Activated CD4-positive, alpha-beta memory T cell treated with anti-CD3 and anti-CD28 coated beads for 36 hours (primary cell): ENCODE data around the gene TTC13. TPM values are rescaled to one million over a fixed set of nuclear protein-coding genes. Genes with fewer than 3 reads are reported as not detected.

ENCODE experiments used
- CTCF ChIA-PET: fragments of 350-600 bp; sonication (Branson Sonifier 250); formaldehyde crosslinking; loops from one replicate; lab custom pipeline; 2021; ENCODE audit warnings: antibody characterized with exemption, inconsistent platforms; lab: Charles Lee
- POLR2A ChIA-PET: fragments of 350-600 bp; sonication (Branson Sonifier 250); formaldehyde crosslinking; loops from one replicate; lab custom pipeline; 2021; ENCODE audit warnings: antibody characterized with exemption; lab: Charles Lee
- DNase-seq: peaks from one replicate; pipeline ENCODE4 v3.0.0-alpha.2; 2020
- H3K27ac Mint-ChIP-seq: one replicate; pipeline ENCODE4 v1.8.0; 2021; ENCODE audit warnings: mixed read lengths
- H3K27me3 Mint-ChIP-seq: one replicate; pipeline ENCODE4 v1.8.0; 2021; ENCODE audit warnings: mixed read lengths
- H3K36me3 Mint-ChIP-seq: one replicate; pipeline ENCODE4 v1.8.0; 2021; ENCODE audit warnings: mixed read lengths
- H3K4me1 Mint-ChIP-seq: one replicate; pipeline ENCODE4 v1.8.0; 2021; ENCODE audit warnings: low read depth, mixed read lengths
- H3K4me3 Mint-ChIP-seq: one replicate; pipeline ENCODE4 v1.8.0; 2021; ENCODE audit warnings: mild to moderate bottlenecking, mixed read lengths
- H3K9me3 Mint-ChIP-seq: one replicate; pipeline ENCODE4 v1.8.0; 2021; ENCODE audit warnings: mixed read lengths
- intact Hi-C: fragments of 100-400 bp; cut with micrococcal nuclease; formaldehyde crosslinking; loops from one replicate; pipeline ENCODE4 v1.15.1; 2023
- total RNA-seq, 2 experiments: library from RNA; stranded (reverse); gene quantifications; one replicate each; pipeline ENCODE4 v1.2.3, GENCODE V29; 2021

The TTC13 gene
- total RNA-seq, 2 experiments from 2014 or later = 17.3 to 18.3 TPM

GRCh38 chr1:230971771-230972170 is 6.9 kb downstream of the TTC13 start:
- peaks cover 52% of the 10 kb centered on the region for H3K4me1 Mint-ChIP-seq
- intact Hi-C loops = loop anchor here (2.0 to 10.0 kb wide), 2 partner anchors 15 to 653 kb away; partner anchors contain the start of gene DISC1
- H3K27me3 Mint-ChIP-seq = no peaks in the 10 kb centered on the region
- CTCF ChIA-PET = interaction anchor here (2.2 kb wide), 1 partner anchor 55 kb away, joined by 6 read pairs; no protein-coding TSS in a partner anchor
- H3K27ac Mint-ChIP-seq = no peak overlapping the region
- DNase-seq = no peak
- no peak overlapping the region for H3K4me3 Mint-ChIP-seq
- POLR2A ChIA-PET = no interaction called here
- peaks cover 13% of the 10 kb centered on the region for H3K36me3 Mint-ChIP-seq
- no peaks in the 10 kb centered on the region for H3K9me3 Mint-ChIP-seq

DNA sequence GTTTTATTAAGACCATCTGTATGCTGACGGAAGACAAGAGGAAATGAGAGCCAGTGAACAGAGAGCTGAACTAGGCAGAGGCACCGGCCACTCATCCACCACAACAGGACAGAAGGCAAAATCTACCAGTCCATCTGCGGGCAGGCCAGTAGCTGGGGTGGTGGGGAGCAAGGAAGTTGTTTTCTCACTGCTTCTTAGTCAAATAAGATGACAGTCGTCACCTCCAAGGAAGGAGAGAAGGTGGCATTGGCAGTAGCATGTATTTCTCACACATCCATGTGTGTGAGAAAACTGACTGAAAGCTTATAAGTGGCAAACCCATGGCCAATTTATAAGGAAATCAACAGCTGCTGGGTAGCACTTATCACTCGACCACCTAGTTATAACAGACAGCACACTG is 8.2 kb downstream of the TTC13 start:
- DNase-seq = no peak
- POLR2A ChIA-PET = no interaction called here
- peaks cover 4% of the 10 kb centered on the region for H3K36me3 Mint-ChIP-seq
- no peaks in the 10 kb centered on the region for H3K9me3 Mint-ChIP-seq
- H3K27me3 Mint-ChIP-seq = no peaks in the 10 kb centered on the region
- CTCF ChIA-PET = no interaction called here
- peaks cover 40% of the 10 kb centered on the region for H3K4me1 Mint-ChIP-seq
- H3K27ac Mint-ChIP-seq = no peak overlapping the region
- intact Hi-C loops = loop anchor here (10.0 kb wide), 1 partner anchor 654 kb away; the partner anchor contains the start of gene DISC1
- H3K4me3 Mint-ChIP-seq = no peak overlapping the region

- ChIA-PET POLR2A (no interaction called here), CTCF (no interaction called here)
- Mint-ChIP-seq H3K27me3 (no peaks in the 10 kb centered on the region), H3K27ac (no peak overlapping the region), H3K4me1 (peaks cover 27% of the 10 kb centered on the region), H3K9me3 (no peaks in the 10 kb centered on the region), H3K36me3 (peaks cover 4% of the 10 kb centered on the region), H3K4me3 (no peak overlapping the region)
- DNase-seq = no peak
- intact Hi-C loops = no loop called here
Observed at GRCh38 chr1:230966358-230966873, 12.2 kb downstream of the TTC13 start.

- H3K36me3 Mint-ChIP-seq = peaks cover 6% of the 10 kb centered on the region
- intact Hi-C loops = no loop called here
- H3K4me1 Mint-ChIP-seq = peaks cover 31% of the 10 kb centered on the region
- CTCF ChIA-PET = interaction anchor here (1.1 kb wide), 1 partner anchor 26 kb away, joined by 4 read pairs; no protein-coding TSS in a partner anchor
- no peaks in the 10 kb centered on the region for H3K9me3 Mint-ChIP-seq
- DNase-seq = no peak
- H3K27me3 Mint-ChIP-seq = no peaks in the 10 kb centered on the region
- H3K4me3 Mint-ChIP-seq = no peak overlapping the region
- no peak overlapping the region for H3K27ac Mint-ChIP-seq
- POLR2A ChIA-PET = no interaction called here
Observed at GRCh38 chr1:230965535-230965934, 13.1 kb downstream of the TTC13 start.

DNA sequence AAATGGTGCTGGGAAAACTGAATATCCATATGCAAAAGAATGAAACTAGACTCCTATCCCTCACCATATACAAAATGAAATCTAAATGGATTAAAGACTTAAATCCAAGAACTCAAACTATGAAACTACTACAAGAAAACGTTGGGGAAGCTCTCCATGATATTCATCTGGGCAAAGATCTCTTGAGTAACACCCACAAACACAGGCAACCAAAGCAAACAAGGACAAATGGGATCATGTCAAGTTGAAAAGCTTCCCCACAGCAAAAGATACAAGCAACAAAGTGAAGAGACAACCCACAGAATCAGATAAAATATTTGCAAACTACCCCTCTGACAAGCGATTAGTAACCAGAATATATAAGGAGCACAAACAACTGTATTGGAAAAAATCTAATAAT is 13.8 kb downstream of the TTC13 start:
- Mint-ChIP-seq H3K36me3 (peaks cover 3% of the 10 kb centered on the region), H3K9me3 (no peaks in the 10 kb centered on the region), H3K27ac (no peak overlapping the region), H3K4me1 (peaks cover 25% of the 10 kb centered on the region), H3K4me3 (no peak overlapping the region), H3K27me3 (no peaks in the 10 kb centered on the region)
- DNase-seq = no peak
- ChIA-PET CTCF (interaction anchor here (1.1 kb wide), 1 partner anchor 26 kb away, joined by 4 read pairs; no protein-coding TSS in a partner anchor), POLR2A (no interaction called here)
- intact Hi-C loops = no loop called here

- Mint-ChIP-seq H3K27ac (no peak overlapping the region), H3K36me3 (peaks cover 35% of the 10 kb centered on the region), H3K4me3 (no peak overlapping the region), H3K9me3 (no peaks in the 10 kb centered on the region), H3K27me3 (no peaks in the 10 kb centered on the region), H3K4me1 (peaks cover 27% of the 10 kb centered on the region)
- ChIA-PET CTCF (interaction anchor here (1.1 to 1.2 kb wide), 2 partner anchors 16 to 42 kb away, joined by 3 read pairs; no protein-coding TSS in a partner anchor), POLR2A (no interaction called here)
- no peak for DNase-seq
- intact Hi-C loops = no loop called here
Observed at GRCh38 chr1:230958370-230958769, 20.3 kb downstream of the TTC13 start.

GRCh38 chr1:230957580-230957989 is 21.1 kb downstream of the TTC13 start:
- CTCF ChIA-PET = interaction anchor here (1.1 to 1.2 kb wide), 2 partner anchors 16 to 41 kb away, joined by 3 read pairs; no protein-coding TSS in a partner anchor
- no peaks in the 10 kb centered on the region for H3K9me3 Mint-ChIP-seq
- POLR2A ChIA-PET = no interaction called here
- H3K4me1 Mint-ChIP-seq = peaks cover 24% of the 10 kb centered on the region
- no peak overlapping the region for H3K4me3 Mint-ChIP-seq
- peaks cover 35% of the 10 kb centered on the region for H3K36me3 Mint-ChIP-seq
- no peak overlapping the region for H3K27ac Mint-ChIP-seq
- intact Hi-C loops = loop anchor here (2.0 kb wide), 1 partner anchor 15 kb away; no protein-coding TSS in a partner anchor
- H3K27me3 Mint-ChIP-seq = no peaks in the 10 kb centered on the region
- no peak for DNase-seq

DNA sequence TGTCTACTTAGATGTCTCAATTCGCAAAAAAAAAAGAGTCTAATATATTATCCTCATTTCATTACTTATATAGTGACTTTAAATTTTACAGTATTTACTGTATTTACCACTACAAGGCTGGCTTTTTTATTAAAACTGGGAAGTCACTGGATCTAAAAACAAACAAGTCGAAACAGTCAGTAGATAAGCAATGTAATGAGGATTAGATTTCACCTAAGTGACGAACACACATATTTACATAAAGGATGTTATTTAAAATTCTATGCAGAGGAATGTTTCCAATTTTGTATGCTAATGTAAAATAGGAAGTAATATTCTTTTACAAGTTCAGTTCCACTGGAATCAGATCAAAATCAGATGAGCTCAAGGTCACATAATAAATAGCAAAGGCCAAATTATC is 28.3 kb downstream of the TTC13 start:
- ChIA-PET CTCF (interaction anchor here (0.8 kb wide), 1 partner anchor 8 kb away, joined by 3 read pairs; no protein-coding TSS in a partner anchor), POLR2A (no interaction called here)
- H3K4me1 Mint-ChIP-seq = peaks cover 3% of the 10 kb centered on the region
- H3K4me3 Mint-ChIP-seq = no peak overlapping the region
- DNase-seq = no peak
- H3K27ac Mint-ChIP-seq = no peak overlapping the region
- intact Hi-C loops = no loop called here
- no peaks in the 10 kb centered on the region for H3K27me3 Mint-ChIP-seq
- H3K9me3 Mint-ChIP-seq = no peaks in the 10 kb centered on the region
- peaks cover 25% of the 10 kb centered on the region for H3K36me3 Mint-ChIP-seq

GRCh38 chr1:230948903-230949302 is 29.8 kb downstream of the TTC13 start:
- intact Hi-C loops = no loop called here

GRCh38 chr1:230948301-230948700 is 30.4 kb downstream of the TTC13 start:
- H3K4me3 Mint-ChIP-seq = no peak overlapping the region
- ChIA-PET CTCF (no interaction called here), POLR2A (no interaction called here)
- no peaks in the 10 kb centered on the region for H3K27me3 Mint-ChIP-seq
- H3K4me1 Mint-ChIP-seq = peaks cover 3% of the 10 kb centered on the region
- no peak overlapping the region for H3K27ac Mint-ChIP-seq
- DNase-seq = no peak
- intact Hi-C loops = no loop called here
- no peaks in the 10 kb centered on the region for H3K9me3 Mint-ChIP-seq
- peaks cover 27% of the 10 kb centered on the region for H3K36me3 Mint-ChIP-seq

More at GRCh38 chr1:230948903-230949302, 29.8 kb downstream of the TTC13 start:
- Mint-ChIP-seq H3K4me3 (no peak overlapping the region), H3K36me3 (peaks cover 27% of the 10 kb centered on the region), H3K4me1 (peaks cover 3% of the 10 kb centered on the region), H3K27me3 (no peaks in the 10 kb centered on the region), H3K27ac (no peak overlapping the region), H3K9me3 (no peaks in the 10 kb centered on the region)
- ChIA-PET POLR2A (no interaction called here), CTCF (no interaction called here)
- DNase-seq = no peak

- intact Hi-C loops = no loop called here
- H3K27ac Mint-ChIP-seq = no peak overlapping the region
- DNase-seq = no peak
- peaks cover 24% of the 10 kb centered on the region for H3K36me3 Mint-ChIP-seq
- no peak overlapping the region for H3K4me3 Mint-ChIP-seq
- no peaks in the 10 kb centered on the region for H3K4me1 Mint-ChIP-seq
- CTCF ChIA-PET = no interaction called here
- POLR2A ChIA-PET = no interaction called here
- no peaks in the 10 kb centered on the region for H3K9me3 Mint-ChIP-seq
- no peaks in the 10 kb centered on the region for H3K27me3 Mint-ChIP-seq
Observed at GRCh38 chr1:230943048-230943593, 35.5 kb downstream of the TTC13 start.

GRCh38 chr1:230940848-230941247 is 37.8 kb downstream of the TTC13 start:
- ChIA-PET POLR2A (no interaction called here), CTCF (interaction anchor here (0.9 kb wide), 1 partner anchor 28 kb away, joined by 3 read pairs; no protein-coding TSS in a partner anchor)
- peaks cover 10% of the 10 kb centered on the region for H3K4me1 Mint-ChIP-seq
- no peaks in the 10 kb centered on the region for H3K9me3 Mint-ChIP-seq
- H3K36me3 Mint-ChIP-seq = peaks cover 23% of the 10 kb centered on the region
- no peak overlapping the region for H3K27ac Mint-ChIP-seq
- no peaks in the 10 kb centered on the region for H3K27me3 Mint-ChIP-seq
- no peak overlapping the region for H3K4me3 Mint-ChIP-seq
- no peak for DNase-seq
- intact Hi-C loops = no loop called here
